Heart right ventricle (tissue), 16 donors: ENCODE measurements around the gene LOXHD1. TPM values are rescaled to one million over a fixed set of nuclear protein-coding genes. Genes with fewer than 3 reads are reported as not detected.

ENCODE experiments used
- ATAC-seq, 8 donors: fragments of 200-7000 bp; cut with Tn5 transposase; one replicate each; pipeline ENCODE4 v1.9.1; 2020; ENCODE audit warnings: mild to moderate bottlenecking in 8 of 8, moderate library complexity in 8 of 8, moderate number of reproducible peaks in 1 of 8
- DNase-seq, 2 donors: peaks; one replicate each; pipeline ENCODE4 v3.0.0-alpha.2; 2020
- H3K27ac ChIP-seq, 10 donors: fragments of 200-600 bp; sonication (generic) in 2 of 10; one replicate each; pipeline versions ENCODE4 v1.5.0 to v1.8.0; 2020 to 2022; ENCODE audit warnings: mild to moderate bottlenecking in 3 of 10
- H3K27me3 ChIP-seq, 7 donors: fragments of 200-600 bp; one replicate each; pipeline ENCODE4 v1.8.0; 2021 to 2022; ENCODE audit warnings: mild to moderate bottlenecking in 2 of 7
- H3K36me3 ChIP-seq, 9 donors: fragments of 200-600 bp; sonication (generic) in 1 of 9; one replicate each; pipeline versions ENCODE4 v1.5.0 to v1.8.0; 2020 to 2022; ENCODE audit warnings: mild to moderate bottlenecking in 2 of 9
- H3K4me1 ChIP-seq, 9 donors: fragments of 200-600 bp; sonication (generic) in 1 of 9; one replicate each; pipeline versions ENCODE4 v1.5.0 to v1.8.0; 2020 to 2022; ENCODE audit warnings: mild to moderate bottlenecking in 4 of 9
- H3K4me3 ChIP-seq, 10 donors: fragments of 200-600 bp; sonication (generic) in 2 of 10; one replicate each; pipeline versions ENCODE4 v1.5.0 to v1.8.0; 2020 to 2022; ENCODE audit warnings: mild to moderate bottlenecking in 7 of 10, moderate library complexity in 2 of 10
- H3K9me3 ChIP-seq, 11 donors: fragments of 200-600 bp in 10 of 11; sonication (generic) in 2 of 11; one replicate each; pipeline versions ENCODE4 v1.5.0 to v1.8.0; 2013 to 2022; ENCODE audit warnings: mild to moderate bottlenecking in 2 of 11, control low read depth in 1 of 11, moderate library complexity in 1 of 11
- CTCF ChIP-seq, 9 donors: fragments of 200-600 bp; sonication (generic) in 2 of 9; IDR thresholded peaks; one replicate each; pipeline versions ENCODE4 v1.5.0 to v1.8.0; 2021 to 2022; ENCODE audit warnings: antibody characterized with exemption in 9 of 9, mild to moderate bottlenecking in 5 of 9, moderate library complexity in 1 of 9
- WGBS, 2 donors: extraction: QIAGEN DNeasy Blood & Tissue Kit; methylation state at CpG; one replicate each; pipeline ENCODE4 v1.1.7; 2013; ENCODE audit warnings: inconsistent platforms in 1 of 2; 5-methylcytosine and 5-hydroxymethylcytosine counted together
- intact Hi-C, 10 donors: fragments of 100-400 bp; cut with DNase I; formaldehyde crosslinking; loops; one replicate each; pipeline versions ENCODE4 v1.11.1 to v1.14.2; 2022
- polyA plus RNA-seq, 2 donors: library from polyadenylated mRNA; stranded (reverse); fragments of 200-250 nt; gene quantifications; one replicate each; pipeline ENCODE4 v1.2.3, GENCODE V29; 2013
- total RNA-seq, 10 donors: library from RNA; stranded (reverse); fragmentation: NEBNext Ultra II Directional in 3 of 10; extraction: Animal tissue kit (Norgen Biotek cat#: 25700) in 3 of 10; gene quantifications; one replicate each; pipeline versions ENCODE4 v1.2.1 to v1.2.4, GENCODE V29; 2021 to 2023
- donor health status: Arrhythmogenic right ventricular cardiomyopathy.
- donor health status: ischemic (EF 13 %, LVEDD 7.1; RV severe dilation, severe dysfunction).
- donor health status: healthy with polysubstance abuse.
- donor health status: DM: no; HTN: yes; CAD: no.
- donor health status: DM: no; HTN: no; CAD: no.
- donor health status: ischemic (EF 25% LVEDD 6.9; RV normal size, moderate dysfunction).
- donor health status: ischemic (EF 25% LVEDD 5.7; RV mildly dilated, moderate dysfunction).
- donor health status: healthy.
- donor health status: DM: yes; HTN: yes; CAD: no.
- donor health status: Ischemic cardiomyopathy.
- donor health status: ischemic (EF 35%, LVEDD 5.7; RV mildly dilated, moderate dysfunction).
- donor health status: nonischemic (EF 11% LVEDD 7.7; RV severe dilation, severe dysfunction).
- donor health status: DM: yes; HTN: yes; CAD: no.
- donor health status: PGD.
- donor health status: ischemic (EF 29% LVEDD 5.4; RV normal size, mild dysfunction).
- donor health status: nonischemic (EF 23%, LVEDD 6.1; RV moderate dilation, normal function).

Gene LOXHD1
- total and polyA plus RNA-seq, 12 donors, result 0.15 to 1.9 (median 0.88) TPM

- no peaks in the 10 kb centered on the region for H3K4me1 ChIP-seq
- H3K4me3 ChIP-seq, result no peak overlapping the region
- peaks cover 0 to 22% (median 0%) of the 10 kb centered on the region in 9 donors for H3K36me3 ChIP-seq
- no peaks in the 10 kb centered on the region for H3K27me3 ChIP-seq
- H3K9me3 ChIP-seq, result peaks cover 0 to 34% (median 9%) of the 10 kb centered on the region in 11 donors
- ATAC-seq, result peak in 2 of 8 donors; percentile 27 to 41
- H3K27ac ChIP-seq, result no peak overlapping the region
- 90 to 92% methylated on average over 4 of the region's 4 CpGs for WGBS, 2 donors
- intact Hi-C loops, result loop anchor here in 2 of 10 donors (10.0 kb wide), 2 partner anchors 63 to 163 kb away; no protein-coding TSS in a partner anchor
- TF ChIP-seq CTCF (IDR thresholded peaks at IDR 0.05), result peak in 1 of 9 donors; percentile 11
- no peak for DNase-seq
Observed at GRCh38 chr18:46447323-46447722, 209.7 kb downstream of the LOXHD1 start.

- Histone ChIP-seq H3K9me3 (peaks cover 0 to 20% (median 3%) of the 10 kb centered on the region in 11 donors), H3K4me3 (no peak overlapping the region), H3K27ac (no peak overlapping the region), H3K4me1 (no peaks in the 10 kb centered on the region), H3K27me3 (no peaks in the 10 kb centered on the region), H3K36me3 (peaks cover 0 to 10% (median 0%) of the 10 kb centered on the region in 9 donors)
- peak in 1 of 9 donors; percentile 5 for TF ChIP-seq CTCF (IDR thresholded peaks at IDR 0.05)
- WGBS, 2 donors, result 86 to 89% methylated on average over 3 of the region's 3 CpGs
- intact Hi-C loops, result loop anchor here in 2 of 10 donors (10.0 kb wide), 2 partner anchors 61 to 161 kb away; no protein-coding TSS in a partner anchor
- no peak for DNase-seq
- ATAC-seq, result no peak
Observed at GRCh38 chr18:46445522-46446313, 211.3 kb downstream of the LOXHD1 start.

- no peak overlapping the region for H3K27ac ChIP-seq
- H3K27me3 ChIP-seq, result no peaks in the 10 kb centered on the region
- no peak for ATAC-seq
- H3K36me3 ChIP-seq, result no peaks in the 10 kb centered on the region
- no peak overlapping the region for H3K4me3 ChIP-seq
- no peak for DNase-seq
- 91 to 95% methylated on average over 4 of the region's 4 CpGs for WGBS, 2 donors
- peaks cover 0 to 7% (median 0%) of the 10 kb centered on the region in 11 donors for H3K9me3 ChIP-seq
- intact Hi-C loops, result no loop called here
- TF ChIP-seq CTCF (IDR thresholded peaks at IDR 0.05), result no peak
- H3K4me1 ChIP-seq, result no peaks in the 10 kb centered on the region
Observed at GRCh38 chr18:46439037-46439436, 218.0 kb downstream of the LOXHD1 start.

GRCh38 chr18:46437061-46437460 lies 220.0 kb downstream of the LOXHD1 start:
- 89 to 93% methylated on average over 5 of the region's 5 CpGs for WGBS, 2 donors

More at GRCh38 chr18:46437061-46437460, 220.0 kb downstream of the LOXHD1 start:
- ATAC-seq (no peak), DNase-seq (no peak)
- H3K4me1 ChIP-seq, result no peaks in the 10 kb centered on the region
- H3K36me3 ChIP-seq, result no peaks in the 10 kb centered on the region
- no peak overlapping the region for H3K4me3 ChIP-seq
- intact Hi-C loops, result no loop called here
- no peaks in the 10 kb centered on the region for H3K9me3 ChIP-seq
- TF ChIP-seq CTCF (IDR thresholded peaks at IDR 0.05), result no peak
- no peaks in the 10 kb centered on the region for H3K27me3 ChIP-seq
- H3K27ac ChIP-seq, result no peak overlapping the region
